ENCODE data around the gene SPATS2L. TPM values are rescaled to one million over a fixed set of nuclear protein-coding genes. Genes with fewer than 3 reads are reported as not detected.

Gene SPATS2L
- total and polyA plus RNA-seq, 12 donors, result 23.4 to 104 (median 71.8) TPM

GRCh38 chr2:200314976-200315567 is 8.6 kb downstream of the SPATS2L start:
- intact Hi-C loops (cut with DNase I), result loop anchor here in 4 of 10 donors (5.0 to 10.0 kb wide), 2 partner anchors 160 to 328 kb away; no protein-coding TSS in a partner anchor
- 85 to 86% methylated on average over 7 of the region's 7 CpGs for WGBS, 2 donors
- Histone ChIP-seq H3K4me1 (peaks cover 3 to 95% (median 49%) of the 10 kb centered on the region in 9 donors), H3K4me3 (no peak overlapping the region), H3K27me3 (no peaks in the 10 kb centered on the region), H3K9me3 (no peaks in the 10 kb centered on the region), H3K27ac (no peak overlapping the region), H3K36me3 (no peaks in the 10 kb centered on the region)
- TF ChIP-seq CTCF (IDR thresholded peaks at IDR 0.05), result no peak
- ATAC-seq, result no peak
- DNase-seq, result no peak

- no peak for DNase-seq
- Histone ChIP-seq H3K27ac (peak overlapping the region in 2 of 10 donors; percentile 22 to 39), H3K4me1 (peaks cover 0 to 95% (median 53%) of the 10 kb centered on the region in 9 donors), H3K4me3 (no peak overlapping the region), H3K27me3 (no peaks in the 10 kb centered on the region), H3K9me3 (no peaks in the 10 kb centered on the region), H3K36me3 (no peaks in the 10 kb centered on the region)
- TF ChIP-seq CTCF (IDR thresholded peaks at IDR 0.05), result no peak
- ATAC-seq, result no peak
- intact Hi-C loops (cut with DNase I), result loop anchor here in 3 of 10 donors (10.0 kb wide), 1 partner anchor 157 kb away; no protein-coding TSS in a partner anchor
- WGBS, 2 donors, result 68 to 82% methylated on average over 3 of the region's 3 CpGs
Observed at GRCh38 chr2:200317975-200318374, 11.5 kb downstream of the SPATS2L start.

GRCh38 chr2:200318940-200319435 is 12.5 kb downstream of the SPATS2L start:
- no peak for TF ChIP-seq CTCF (IDR thresholded peaks at IDR 0.05)
- peak overlapping the region in 3 of 10 donors; percentile 18 to 41 (median 39) for H3K27ac ChIP-seq
- H3K4me1 ChIP-seq, result peaks cover 0 to 86% (median 51%) of the 10 kb centered on the region in 9 donors
- H3K9me3 ChIP-seq, result no peaks in the 10 kb centered on the region
- intact Hi-C loops (cut with DNase I), result loop anchor here in 3 of 10 donors (10.0 kb wide), 1 partner anchor 156 kb away; no protein-coding TSS in a partner anchor
- DNase-seq, result no peak
- 83 to 85% methylated on average over 10 of the region's 10 CpGs for WGBS, 2 donors
- no peaks in the 10 kb centered on the region for H3K27me3 ChIP-seq
- H3K4me3 ChIP-seq, result no peak overlapping the region
- ATAC-seq, result no peak
- no peaks in the 10 kb centered on the region for H3K36me3 ChIP-seq

- Histone ChIP-seq H3K27me3 (no peaks in the 10 kb centered on the region), H3K27ac (peak overlapping the region in 7 of 10 donors; percentile 18 to 51 (median 41)), H3K9me3 (no peaks in the 10 kb centered on the region), H3K4me3 (no peak overlapping the region), H3K36me3 (no peaks in the 10 kb centered on the region), H3K4me1 (peaks cover 0 to 84% (median 47%) of the 10 kb centered on the region in 9 donors)
- DNase-seq, result no peak
- peak in 6 of 8 donors; percentile 62 to 76 (median 72) for ATAC-seq
- intact Hi-C loops (cut with DNase I), result loop anchor here in 4 of 10 donors (5.0 to 10.0 kb wide), 2 partner anchors 155 to 493 kb away; partner anchors contain the start of gene BZW1 (in 1 of the 4)
- TF ChIP-seq CTCF (IDR thresholded peaks at IDR 0.05), result no peak
- 62 to 69% methylated on average over 4 of the region's 4 CpGs for WGBS, 2 donors
Observed at GRCh38 chr2:200319548-200320337, 13.2 kb downstream of the SPATS2L start.
